K562 (cell line): ENCODE measurements around the gene ZBTB39. TPM values are rescaled to one million over a fixed set of nuclear protein-coding genes. Genes with fewer than 3 reads are reported as not detected.

Experiments
- ATAC-seq: fragments of 200-7000 bp; cut with Tn5 transposase; 3 replicates; pipeline ENCODE4 v1.9.1; 2020; ENCODE audit warnings: moderate library complexity
- BruUV-seq: library from RNA; stranded (reverse); fragments of 400-500 nt; replicated peaks from 2 replicates; lab custom pipeline; 2021; lab: Mats Ljungman, UMichigan
- CTCF ChIA-PET: fragments of 300-600 bp; formaldehyde crosslinking; extraction: SDS; loops from one replicate; lab custom pipeline; 2021; ENCODE audit warnings: low intra/inter-chr PET ratio; lab: Yijun Ruan, JAX
- POLR2A ChIA-PET: fragments of 300-600, 350-650 bp; sonication (Branson Sonifier 250); formaldehyde crosslinking; extraction: SDS; loops from one replicate; lab custom pipeline; 2021; ENCODE audit warnings: antibody characterized with exemption, inconsistent platforms; lab: Yijun Ruan, JAX
- DNase-seq, 4 experiments: peaks; one replicate each; pipeline versions ENCODE4 v3.0.0 to v3.0.0-alpha.2; 2011 to 2018; ENCODE audit warnings: low spot score in 3 of 4, mixed read lengths in 3 of 4; ENCODE audit errors: extremely low read depth in 1 of 4
- FAIRE-seq: peaks from 2 replicates; lab custom pipeline; 2011; peaks lifted over from hg19 to GRCh38; lab: Jason Lieb, UNC
- H2AFZ ChIP-seq: 2 replicates; pipeline ENCODE4 v1.6.0; 2011; ENCODE audit warnings: low read depth, low read length, control low read depth, inconsistent platforms
- H3K27ac ChIP-seq: fragments of 200-600 bp; 3 replicates; pipeline ENCODE4 v1.8.0; 2011; ENCODE audit warnings: low read depth, mild to moderate bottlenecking, control low read depth, inconsistent platforms, low read length, moderate library complexity, mixed read lengths; ENCODE audit errors: extremely low read depth
- H3K27me3 ChIP-seq, 2 experiments: fragments of 300-600 bp in 1 of 2; 2 replicates in 1 of 2; 3 replicates in 1 of 2; pipeline versions ENCODE4 v1.6.0 to v1.8.0; 2011; ENCODE audit warnings: inconsistent platforms in 2 of 2, low read length in 2 of 2, mild to moderate bottlenecking in 1 of 2, mixed read lengths in 1 of 2, moderate library complexity in 1 of 2; ENCODE audit not compliant: control insufficient read depth in 2 of 2, insufficient read depth in 2 of 2
- H3K36me3 ChIP-seq: fragments of 300-600 bp; 3 replicates; pipeline ENCODE4 v1.8.0; 2011; ENCODE audit warnings: mild to moderate bottlenecking, low read length, inconsistent platforms; ENCODE audit not compliant: control insufficient read depth, insufficient read depth
- H3K4me1 ChIP-seq, 2 experiments: fragments of 200-600 bp in 1 of 2; replicated peaks in 1 of 2; 2 replicates in 1 of 2; 3 replicates in 1 of 2; pipeline versions ENCODE4 v1.5.1 to v1.8.0; 2011; ENCODE audit warnings: inconsistent platforms in 2 of 2, low read length in 2 of 2, mild to moderate bottlenecking in 1 of 2, mixed read lengths in 1 of 2, moderate library complexity in 1 of 2; ENCODE audit not compliant: control insufficient read depth in 2 of 2, insufficient read depth in 2 of 2
- H3K4me2 ChIP-seq: 2 replicates; pipeline ENCODE4 v1.6.1; 2011; ENCODE audit warnings: low read length, control low read depth, inconsistent platforms, mixed read lengths; ENCODE audit not compliant: insufficient read depth
- H3K4me3 ChIP-seq: fragments of 200-600 bp; sonication (generic), shearing (Covaris generic); 2 replicates; pipeline ENCODE4 v1.5.1; 2016; ENCODE audit warnings: control low read depth, inconsistent platforms
- H3K79me2 ChIP-seq: fragments of 200-600 bp; 3 replicates; pipeline ENCODE4 v1.8.0; 2011; ENCODE audit warnings: low read length, inconsistent platforms; ENCODE audit not compliant: control insufficient read depth, insufficient read depth
- H3K9ac ChIP-seq, 2 experiments: 2 replicates each; pipeline versions ENCODE4 v1.6.0 to v1.6.1; 2011; ENCODE audit warnings: low read depth in 2 of 2, low read length in 2 of 2, control low read depth in 1 of 2, inconsistent platforms in 1 of 2, mild to moderate bottlenecking in 1 of 2, mixed read lengths in 1 of 2; ENCODE audit not compliant: insufficient read depth in 1 of 2
- H3K9me1 ChIP-seq: one replicate; pipeline ENCODE4 v1.6.0; 2011; ENCODE audit warnings: inconsistent platforms, mild to moderate bottlenecking, low read length, moderate library complexity; ENCODE audit not compliant: control insufficient read depth, insufficient read depth
- H3K9me3 ChIP-seq: replicated peaks from 2 replicates; pipeline ENCODE4 v1.5.1; 2011; ENCODE audit warnings: low read depth, low read length, inconsistent platforms; ENCODE audit not compliant: control insufficient read depth, insufficient read depth
- H4K20me1 ChIP-seq: replicated peaks from 2 replicates; pipeline ENCODE4 v1.6.1; 2011; ENCODE audit warnings: low read length, inconsistent platforms, mixed read lengths; ENCODE audit not compliant: control insufficient read depth, insufficient read depth
- FOXA3 ChIP-seq, 2 experiments: fragments of 450-650 bp in 1 of 2; sonication (generic) in 1 of 2; formaldehyde crosslinking; IDR thresholded peaks in 1 of 2; conservative IDR thresholded peaks in 1 of 2; 2 replicates each; pipeline versions ENCODE4 v1.4.0 to v1.8.0; 2020 to 2022; ENCODE audit warnings: mild to moderate bottlenecking in 2 of 2, missing genetic modification reagents in 1 of 2
- KAT7 ChIP-seq: sonication (generic); formaldehyde crosslinking; IDR thresholded peaks from 2 replicates; pipeline ENCODE4 v1.8.0; 2022; ENCODE audit warnings: missing genetic modification reagents, mild to moderate bottlenecking, borderline replicate concordance
- ZBTB1 ChIP-seq: sonication (generic); formaldehyde crosslinking; IDR thresholded peaks from 2 replicates; pipeline ENCODE4 v1.8.1; 2023; ENCODE audit warnings: missing genetic modification reagents, low read depth, mild to moderate bottlenecking, borderline replicate concordance
- ZNF561 ChIP-seq: fragments of 450-650 bp; formaldehyde crosslinking; conservative IDR thresholded peaks from 2 replicates; pipeline ENCODE4 v1.4.0; 2020; ENCODE audit warnings: mild to moderate bottlenecking, moderate library complexity
- WGBS: fragments of 100-300 bp; shearing (Covaris generic); methylation state at CpG from one replicate; pipeline ENCODE4 v1.1.6; 2016; ENCODE audit warnings: low coverage, mixed read lengths; ENCODE audit not compliant: insufficient coverage; ENCODE audit errors: missing lambda C conversion rate; 5-methylcytosine and 5-hydroxymethylcytosine counted together
- in situ Hi-C: fragments of 300-500 bp; cut with MboI; formaldehyde crosslinking; loops from 4 replicates; pipeline ENCODE4 v1.15.0; 2018; ENCODE audit warnings: inconsistent platforms, mixed read lengths
- intact Hi-C: fragments of 100-400 bp; cut with micrococcal nuclease; formaldehyde crosslinking; loops from 2 replicates; pipeline ENCODE4 v1.14.2; 2022
- polyA plus RNA-seq, 8 experiments: library from polyadenylated mRNA; depleted of rRNA in 4 of 8; stranded (reverse) in 5 of 8; unstranded in 3 of 8; fragments of >200 nt; fragmentation: Nextera tagmentation in 2 of 8; fragmentation: Illumina TruSeq in 1 of 8; extraction: Ambion mirVana in 2 of 8; extraction: Trizol in 1 of 8; gene quantifications; 2 replicates each; pipeline versions ENCODE4 v1.2.1 to v1.2.3, GENCODE V29; 2011 to 2014; ENCODE audit warnings: inconsistent platforms in 1 of 8, missing spikeins in 1 of 8
- total RNA-seq, 7 experiments: library from RNA; depleted of rRNA in 6 of 7; stranded (reverse); fragments of >200 nt in 6 of 7; fragmentation: Illumina TruSeq in 2 of 7; extraction: Trizol in 2 of 7; gene quantifications; 2 replicates each; pipeline versions ENCODE4 v1.2.1 to v1.2.3, GENCODE V29; 2011 to 2021; ENCODE audit warnings: low replicate concordance in 1 of 7
- TF ChIP-seq, protein P1 (sequence below): fragments of 250-450 bp; sonication (Bioruptor Pico); IDR thresholded peaks from 2 replicates; pipeline ENCODE4 v1.5.1; 2021; ENCODE audit warnings: mild to moderate bottlenecking
- TF ChIP-seq, protein P2 (sequence below): fragments of 450-650 bp; IDR thresholded peaks from 2 replicates; pipeline ENCODE4 v1.6.1; 2016; ENCODE audit warnings: antibody characterized with exemption
- TF ChIP-seq, protein P3 (sequence below): sonication (generic); formaldehyde crosslinking; IDR thresholded peaks from 2 replicates; pipeline ENCODE4 v1.8.1; 2022; ENCODE audit warnings: missing genetic modification reagents

Gene ZBTB39
- total and polyA plus RNA-seq, 9 of the 15 experiments (the other 6 are each of a cell fraction or from before 2014, with no cell fraction given) = 3.3 to 13.3 (median 8.6) TPM

DNA sequence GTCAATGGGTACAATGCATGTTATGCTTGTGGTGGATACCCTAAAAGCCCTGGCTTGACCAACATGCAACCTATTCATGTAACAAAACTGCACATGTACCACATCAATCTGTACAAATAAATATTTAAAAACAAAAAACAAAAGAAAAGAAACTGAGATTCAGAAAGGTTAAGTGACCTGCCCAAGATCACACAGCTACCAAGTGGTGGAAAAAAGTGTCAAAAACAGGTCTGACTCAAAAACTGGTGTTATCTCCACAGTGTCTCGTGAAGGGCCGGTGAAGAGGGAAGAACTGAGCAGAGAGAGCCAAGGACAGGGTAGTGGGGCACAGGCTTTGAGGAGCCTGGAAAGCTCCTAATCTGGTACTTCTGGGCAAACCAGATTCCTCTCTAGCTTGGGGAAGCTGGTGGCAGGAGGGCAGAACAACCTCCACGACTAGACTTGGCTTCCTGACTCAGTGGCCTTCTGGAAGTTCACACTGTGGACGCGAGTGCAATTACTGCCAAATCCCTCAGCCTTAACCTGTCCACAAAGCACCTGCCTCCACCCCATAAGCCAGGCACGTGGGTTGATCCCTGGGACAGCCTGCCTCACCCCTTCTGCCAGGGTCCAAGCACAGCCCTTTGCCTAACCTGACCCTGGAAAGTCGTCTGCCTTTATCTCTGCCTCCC, 15.6 kb downstream of the ZBTB39 start:
- POLR2A ChIA-PET = interaction anchor here (0.6 to 4.6 kb wide), 9 partner anchors 11 to 559 kb away, joined by 3 to 23 read pairs (median 4); partner anchors contain the start of genes NACA and NEMP1
- in situ Hi-C loops = no loop called here
- Histone ChIP-seq H3K4me2 (peak overlapping the region; percentile 46; the same call in 1 of the 2 replicates), H3K9ac (peak overlapping the region; percentile 47 to 80; a peak in 3 of 4 replicates), H3K4me3 (no peak overlapping the region), H2AFZ (peak overlapping the region; percentile 83), H3K36me3 (no peaks in the 10 kb centered on the region), H3K9me1 (no peaks in the 10 kb centered on the region), H3K4me1 (peaks cover 41 to 53% of the 10 kb centered on the region in 2 experiments), H3K9me3 (no peaks in the 10 kb centered on the region), H3K27me3 (no peaks in the 10 kb centered on the region), H4K20me1 (no peaks in the 10 kb centered on the region), H3K79me2 (no peaks in the 10 kb centered on the region), H3K27ac (peak overlapping the region; percentile 58)
- ATAC-seq (peak; percentile 8), FAIRE-seq (peak; percentile 82), DNase-seq (peak in 1 of 4 experiments; percentile 42)
- WGBS = 9% methylated on average over 7 of the region's 7 CpGs
- CTCF ChIA-PET = no interaction called here
- intact Hi-C loops = no loop called here
- BruUV-seq = no TSS peak
- TF ChIP-seq, protein P1, sequence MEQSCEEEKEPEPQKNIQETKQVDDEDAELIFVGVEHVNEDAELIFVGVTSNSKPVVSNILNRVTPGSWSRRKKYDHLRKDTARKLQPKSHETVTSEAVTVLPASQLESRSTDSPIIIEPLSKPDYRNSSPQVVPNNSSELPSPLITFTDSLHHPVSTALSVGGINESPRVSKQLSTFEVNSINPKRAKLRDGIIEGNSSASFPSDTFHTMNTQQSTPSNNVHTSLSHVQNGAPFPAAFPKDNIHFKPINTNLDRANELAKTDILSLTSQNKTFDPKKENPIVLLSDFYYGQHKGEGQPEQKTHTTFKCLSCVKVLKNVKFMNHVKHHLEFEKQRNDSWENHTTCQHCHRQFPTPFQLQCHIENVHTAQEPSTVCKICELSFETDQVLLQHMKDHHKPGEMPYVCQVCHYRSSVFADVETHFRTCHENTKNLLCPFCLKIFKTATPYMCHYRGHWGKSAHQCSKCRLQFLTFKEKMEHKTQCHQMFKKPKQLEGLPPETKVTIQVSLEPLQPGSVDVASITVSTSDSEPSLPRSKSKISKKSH = no peak
- no peak for TF ChIP-seq FOXA3 (CRISPR knock-in tag; conservative IDR thresholded peaks at IDR 0.05 in 1 of 2, IDR thresholded peaks at IDR 0.05 in 1 of 2)
- TF ChIP-seq, protein P2, sequence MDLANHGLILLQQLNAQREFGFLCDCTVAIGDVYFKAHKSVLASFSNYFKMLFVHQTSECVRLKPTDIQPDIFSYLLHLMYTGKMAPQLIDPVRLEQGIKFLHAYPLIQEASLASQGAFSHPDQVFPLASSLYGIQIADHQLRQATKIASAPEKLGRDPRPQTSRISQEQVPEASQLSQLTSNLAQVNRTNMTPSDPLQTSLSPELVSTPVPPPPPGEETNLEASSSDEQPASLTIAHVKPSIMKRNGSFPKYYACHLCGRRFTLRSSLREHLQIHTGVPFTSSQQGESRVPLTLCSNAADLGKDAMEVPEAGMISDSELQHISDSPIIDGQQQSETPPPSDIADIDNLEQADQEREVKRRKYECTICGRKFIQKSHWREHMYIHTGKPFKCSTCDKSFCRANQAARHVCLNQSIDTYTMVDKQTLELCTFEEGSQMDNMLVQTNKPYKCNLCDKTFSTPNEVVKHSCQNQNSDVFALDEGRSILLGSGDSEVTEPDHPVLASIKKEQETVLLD = peak; percentile 11; the same call in 1 of the 2 replicates
- no peak for TF ChIP-seq ZBTB1 (CRISPR knock-in tag)
- TF ChIP-seq KAT7 (CRISPR knock-in tag) = no peak
- TF ChIP-seq, protein P3, sequence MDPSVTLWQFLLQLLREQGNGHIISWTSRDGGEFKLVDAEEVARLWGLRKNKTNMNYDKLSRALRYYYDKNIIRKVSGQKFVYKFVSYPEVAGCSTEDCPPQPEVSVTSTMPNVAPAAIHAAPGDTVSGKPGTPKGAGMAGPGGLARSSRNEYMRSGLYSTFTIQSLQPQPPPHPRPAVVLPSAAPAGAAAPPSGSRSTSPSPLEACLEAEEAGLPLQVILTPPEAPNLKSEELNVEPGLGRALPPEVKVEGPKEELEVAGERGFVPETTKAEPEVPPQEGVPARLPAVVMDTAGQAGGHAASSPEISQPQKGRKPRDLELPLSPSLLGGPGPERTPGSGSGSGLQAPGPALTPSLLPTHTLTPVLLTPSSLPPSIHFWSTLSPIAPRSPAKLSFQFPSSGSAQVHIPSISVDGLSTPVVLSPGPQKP = no peak
- TF ChIP-seq ZNF561 (CRISPR knock-in tag) = no peak
